GM12878 (cell line): ENCODE measurements around the gene RASSF8. TPM values are rescaled to one million over a fixed set of nuclear protein-coding genes. Genes with fewer than 3 reads are reported as not detected.

ENCODE experiments used
- ATAC-seq: fragments of 200-7000 bp; cut with Tn5 transposase; 3 replicates; pipeline ENCODE4 v1.9.1; 2020; ENCODE audit warnings: mild to moderate bottlenecking, moderate library complexity
- BruUV-seq: library from RNA; stranded (reverse); fragments of 400-500 nt; replicated peaks from 2 replicates; lab custom pipeline; 2021; lab: Mats Ljungman, UMichigan
- CTCF ChIA-PET: fragments of 300-600 bp; sonication (Branson Sonifier 250); formaldehyde crosslinking; extraction: SDS; loops from one replicate; lab custom pipeline; 2021; ENCODE audit warnings: inconsistent platforms; lab: Yijun Ruan, JAX
- POLR2A ChIA-PET: fragments of 350-600 bp; formaldehyde crosslinking; extraction: SDS; loops from one replicate; lab custom pipeline; 2021; ENCODE audit warnings: inconsistent platforms; lab: Charles Lee
- RAD21 ChIA-PET: fragments of 300-600 bp; sonication (Branson Sonifier 250); formaldehyde crosslinking; loops from one replicate; lab custom pipeline; 2023; ENCODE audit warnings: antibody characterized with exemption; ENCODE audit not compliant: unreplicated experiment; lab: Charles Lee
- SMC1A ChIA-PET: fragments of 300-600 bp; sonication (Branson Sonifier 250); formaldehyde crosslinking; loops from one replicate; lab custom pipeline; 2023; ENCODE audit not compliant: unreplicated experiment, uncharacterized antibody; lab: Charles Lee
- DNase-seq: peaks from one replicate; pipeline ENCODE4 v3.0.0-alpha.2; 2011; ENCODE audit warnings: low read depth, low spot score
- FAIRE-seq: peaks from 3 replicates; lab custom pipeline; 2011; peaks lifted over from hg19 to GRCh38; lab: Jason Lieb, UNC
- H2AFZ ChIP-seq: 2 replicates; pipeline ENCODE4 v1.6.0; 2011; ENCODE audit warnings: low read depth, low read length, control low read depth; ENCODE audit not compliant: control insufficient read depth
- H3K27ac ChIP-seq: 2 replicates; pipeline ENCODE4 v1.5.1; 2011; ENCODE audit warnings: control low read depth; ENCODE audit not compliant: control insufficient read depth, insufficient read depth
- H3K27me3 ChIP-seq, 2 experiments: replicated peaks in 1 of 2; 2 replicates each; pipeline versions ENCODE4 v1.6.0 to v1.6.1; 2011; ENCODE audit warnings: low read length in 1 of 2; ENCODE audit not compliant: control insufficient read depth in 2 of 2, insufficient read depth in 2 of 2
- H3K36me3 ChIP-seq, 2 experiments: 2 replicates each; pipeline ENCODE4 v1.5.1; 2011; ENCODE audit warnings: low read length in 1 of 2; ENCODE audit not compliant: control insufficient read depth in 2 of 2, insufficient read depth in 2 of 2
- H3K4me1 ChIP-seq: 2 replicates; pipeline ENCODE4 v1.6.1; 2011; ENCODE audit warnings: mild to moderate bottlenecking, low read length, moderate library complexity, mixed read lengths; ENCODE audit not compliant: control insufficient read depth, insufficient read depth
- H3K4me2 ChIP-seq: 2 replicates; pipeline ENCODE4 v1.6.0; 2011; ENCODE audit warnings: control low read depth; ENCODE audit not compliant: control insufficient read depth, insufficient read depth
- H3K4me3 ChIP-seq: fragments of 200-600 bp; sonication (generic); 2 replicates; pipeline ENCODE4 v1.5.1; 2016
- H3K79me2 ChIP-seq: 2 replicates; pipeline ENCODE4 v1.6.0; 2011; ENCODE audit warnings: low read length; ENCODE audit not compliant: control insufficient read depth, insufficient read depth
- H3K9ac ChIP-seq: 2 replicates; pipeline ENCODE4 v1.8.0; 2011; ENCODE audit warnings: low read length, control low read depth, mixed read lengths; ENCODE audit not compliant: control insufficient read depth, insufficient read depth
- H3K9me3 ChIP-seq: replicated peaks from 3 replicates; pipeline ENCODE4 v1.5.1; 2011; ENCODE audit warnings: mild to moderate bottlenecking, low read length; ENCODE audit not compliant: control insufficient read depth, insufficient read depth
- H4K20me1 ChIP-seq: 2 replicates; pipeline ENCODE4 v1.6.0; 2011; ENCODE audit not compliant: control insufficient read depth, insufficient read depth
- ASH2L ChIP-seq: fragments of 300-600, 200-600 bp; sonication (generic); IDR thresholded peaks from 2 replicates; pipeline ENCODE4 v1.6.1; 2017; ENCODE audit warnings: low read depth, mild to moderate bottlenecking, borderline replicate concordance
- EGR1 ChIP-seq, 2 experiments: IDR thresholded peaks; 1 replicate in 1 of 2; 2 replicates in 1 of 2; pipeline ENCODE4 v1.6.1; 2011 to 2012; ENCODE audit warnings: low read depth in 2 of 2, low read length in 2 of 2, borderline replicate concordance in 1 of 2, mild to moderate bottlenecking in 1 of 2, moderate library complexity in 1 of 2
- HDAC6 ChIP-seq: fragments of 200-600 bp; sonication (generic); IDR thresholded peaks from one replicate; pipeline ENCODE4 v1.8.0; 2017; ENCODE audit warnings: antibody characterized with exemption; ENCODE audit not compliant: unreplicated experiment
- NFYB ChIP-seq: IDR thresholded peaks from 2 replicates; pipeline ENCODE4 v1.6.1; 2011; ENCODE audit warnings: low read depth, mild to moderate bottlenecking, low read length, improper control_type of control experiment, moderate library complexity; ENCODE audit not compliant: insufficient read depth
- NR2C1 ChIP-seq: fragments of 450-650 bp; IDR thresholded peaks from 2 replicates; pipeline ENCODE4 v1.6.1; 2017; ENCODE audit warnings: antibody characterized with exemption, mild to moderate bottlenecking, moderate library complexity
- NR2C2 ChIP-seq: IDR thresholded peaks from 2 replicates; pipeline ENCODE4 v1.6.1; 2011; ENCODE audit warnings: borderline replicate concordance, low read depth; ENCODE audit not compliant: control insufficient read depth, insufficient read length
- POLR2A ChIP-seq: IDR thresholded peaks from 2 replicates; pipeline ENCODE4 v1.6.1; 2011; ENCODE audit warnings: low read depth, mild to moderate bottlenecking, low read length
- ZNF24 ChIP-seq: fragments of 450-650 bp; IDR thresholded peaks from 2 replicates; pipeline ENCODE4 v1.6.1; 2017; ENCODE audit warnings: antibody characterized with exemption, mild to moderate bottlenecking
- ZSCAN29 ChIP-seq: fragments of 450-650 bp; IDR thresholded peaks from 2 replicates; pipeline ENCODE4 v1.6.1; 2017; ENCODE audit warnings: mild to moderate bottlenecking, moderate library complexity
- WGBS: methylation state at CpG from one replicate; pipeline ENCODE4 v1.1.6; 2016; ENCODE audit warnings: low lambda C conversion rate; ENCODE audit not compliant: insufficient replicate concordance, insufficient coverage; ENCODE audit errors: missing lambda C conversion rate; 5-methylcytosine and 5-hydroxymethylcytosine counted together
- in situ Hi-C: fragments of 300-500 bp; cut with MboI; formaldehyde crosslinking; loops from 9 replicates; pipeline ENCODE4 v1.14.3; 2018; ENCODE audit warnings: mixed read lengths
- intact Hi-C: fragments of 100-400 bp; cut with micrococcal nuclease; formaldehyde crosslinking; loops from one replicate; pipeline ENCODE4 v1.14.2; 2022; ENCODE audit not compliant: unreplicated experiment
- polyA plus RNA-seq, 11 experiments: library from polyadenylated mRNA; depleted of rRNA in 4 of 11; unstranded in 6 of 11; stranded (reverse) in 5 of 11; fragments of >200 nt; fragmentation: Nextera tagmentation in 4 of 11; fragmentation: Illumina TruSeq in 1 of 11; extraction: Ambion mirVana in 4 of 11; extraction: Trizol in 1 of 11; gene quantifications; 1 replicate in 1 of 11; 2 replicates in 10 of 11; pipeline versions ENCODE4 v1.2.1 to v1.2.3, GENCODE V29; 2011 to 2016; ENCODE audit warnings: inconsistent platforms in 2 of 11, missing spikeins in 2 of 11, low read depth in 1 of 11
- total RNA-seq, 4 experiments: library from RNA; depleted of rRNA in 3 of 4; stranded (reverse); fragments of >200 nt in 3 of 4; fragmentation: Illumina TruSeq in 1 of 4; extraction: Trizol in 1 of 4; gene quantifications; 2 replicates each; pipeline versions ENCODE4 v1.2.1 to v1.2.3, GENCODE V29; 2013 to 2021
- TF ChIP-seq, protein P1 (sequence below): IDR thresholded peaks from 2 replicates; pipeline ENCODE4 v1.6.1; 2012; ENCODE audit warnings: low read length, inconsistent platforms
- TF ChIP-seq, protein P2 (sequence below): fragments of 450-650 bp; IDR thresholded peaks from 2 replicates; pipeline ENCODE4 v1.6.1; 2016; ENCODE audit warnings: mild to moderate bottlenecking

Gene RASSF8
- total and polyA plus RNA-seq, 10 of the 15 experiments (the other 5 are each of a cell fraction or from before 2014, with no cell fraction given), result 0.06 to 0.18 (median 0.08) TPM; not detected in 6

DNA sequence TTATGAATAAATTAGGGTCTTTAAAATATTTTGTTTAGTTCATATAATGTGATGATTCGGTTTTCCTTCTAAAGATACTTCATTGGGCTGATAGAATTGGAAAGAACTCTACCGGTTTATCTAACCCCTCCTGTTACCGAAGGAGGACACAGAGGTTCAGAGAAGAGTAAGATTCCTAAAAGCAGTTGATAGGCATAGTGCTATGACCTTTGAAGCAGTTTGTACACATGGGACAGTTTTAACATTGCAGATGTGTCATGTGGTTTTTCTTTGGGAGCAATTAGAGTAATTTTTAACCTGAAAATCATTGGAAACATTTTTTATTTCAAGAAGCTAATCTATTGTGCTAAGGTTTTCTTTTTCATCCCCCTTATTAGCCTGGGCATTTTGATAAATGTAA, 103.5 kb downstream of the RASSF8 start:
- Histone ChIP-seq H3K79me2 (no peaks in the 10 kb centered on the region), H3K4me2 (no peak overlapping the region), H3K36me3 (no peaks in the 10 kb centered on the region), H2AFZ (no peak overlapping the region), H4K20me1 (no peaks in the 10 kb centered on the region), H3K27me3 (no peaks in the 10 kb centered on the region; a peak in 1 of 4 replicates), H3K9ac (no peak overlapping the region), H3K9me3 (no peaks in the 10 kb centered on the region; the same call in 2 of the 3 replicates)
- no TSS peak for BruUV-seq
- FAIRE-seq (no peak), DNase-seq (no peak), ATAC-seq (no peak)
- ChIA-PET CTCF (interaction anchor here (1.0 kb wide), 1 partner anchor 44 kb away, joined by 3 read pairs; no protein-coding TSS in a partner anchor), SMC1A (no interaction called here)
- 59% methylated on average over 3 of the region's 3 CpGs for WGBS
- in situ Hi-C loops, result no loop called here
- TF ChIP-seq ZNF24 (no peak), ZSCAN29 (no peak), HDAC6 (no peak), NR2C2 (no peak), EGR1 (IDR thresholded peaks at IDR 0.05; ENCODE audit: borderline replicate concordance in 1 of 2, low read depth in 2 of 2, low read length in 2 of 2) (no peak), NR2C1 (no peak), ASH2L (no peak), NFYB (no peak), POLR2A (no peak)
- TF ChIP-seq, protein P1, sequence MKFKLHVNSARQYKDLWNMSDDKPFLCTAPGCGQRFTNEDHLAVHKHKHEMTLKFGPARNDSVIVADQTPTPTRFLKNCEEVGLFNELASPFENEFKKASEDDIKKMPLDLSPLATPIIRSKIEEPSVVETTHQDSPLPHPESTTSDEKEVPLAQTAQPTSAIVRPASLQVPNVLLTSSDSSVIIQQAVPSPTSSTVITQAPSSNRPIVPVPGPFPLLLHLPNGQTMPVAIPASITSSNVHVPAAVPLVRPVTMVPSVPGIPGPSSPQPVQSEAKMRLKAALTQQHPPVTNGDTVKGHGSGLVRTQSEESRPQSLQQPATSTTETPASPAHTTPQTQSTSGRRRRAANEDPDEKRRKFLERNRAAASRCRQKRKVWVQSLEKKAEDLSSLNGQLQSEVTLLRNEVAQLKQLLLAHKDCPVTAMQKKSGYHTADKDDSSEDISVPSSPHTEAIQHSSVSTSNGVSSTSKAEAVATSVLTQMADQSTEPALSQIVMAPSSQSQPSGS, result no peak
- TF ChIP-seq, protein P2, sequence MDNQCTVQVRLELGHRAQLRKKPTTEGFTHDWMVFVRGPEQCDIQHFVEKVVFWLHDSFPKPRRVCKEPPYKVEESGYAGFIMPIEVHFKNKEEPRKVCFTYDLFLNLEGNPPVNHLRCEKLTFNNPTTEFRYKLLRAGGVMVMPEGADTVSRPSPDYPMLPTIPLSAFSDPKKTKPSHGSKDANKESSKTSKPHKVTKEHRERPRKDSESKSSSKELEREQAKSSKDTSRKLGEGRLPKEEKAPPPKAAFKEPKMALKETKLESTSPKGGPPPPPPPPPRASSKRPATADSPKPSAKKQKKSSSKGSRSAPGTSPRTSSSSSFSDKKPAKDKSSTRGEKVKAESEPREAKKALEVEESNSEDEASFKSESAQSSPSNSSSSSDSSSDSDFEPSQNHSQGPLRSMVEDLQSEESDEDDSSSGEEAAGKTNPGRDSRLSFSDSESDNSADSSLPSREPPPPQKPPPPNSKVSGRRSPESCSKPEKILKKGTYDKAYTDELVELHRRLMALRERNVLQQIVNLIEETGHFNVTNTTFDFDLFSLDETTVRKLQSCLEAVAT, result no peak
- TF ChIP-seq, all 136 proteins: peak for 0
- no peak overlapping the region for H3K4me3 ChIP-seq
- H3K4me1 ChIP-seq, result peaks cover 4% of the 10 kb centered on the region; the same call in 1 of the 2 replicates
- no peak overlapping the region for H3K27ac ChIP-seq
- RAD21 ChIA-PET, result no interaction called here
- POLR2A ChIA-PET, result no interaction called here
- intact Hi-C loops, result no loop called here
